IMR-90 (cell line): ENCODE measurements around the gene CSF1. TPM values are rescaled to one million over a fixed set of nuclear protein-coding genes. Genes with fewer than 3 reads are reported as not detected.

Source experiments
- ATAC-seq: fragments of 200-7000 bp; cut with Tn5 transposase; 2 replicates; pipeline ENCODE4 v1.9.1; 2020; ENCODE audit warnings: low read depth, mild to moderate bottlenecking, moderate library complexity
- BruUV-seq: library from RNA; stranded (reverse); fragments of 400-500 nt; replicated peaks from 2 replicates; lab custom pipeline; 2021; lab: Mats Ljungman, UMichigan
- CTCF ChIA-PET: fragments of 300-600 bp; formaldehyde crosslinking; extraction: SDS; loops from one replicate; lab custom pipeline; 2021; ENCODE audit warnings: antibody characterized with exemption; lab: Yijun Ruan, JAX
- POLR2A ChIA-PET: fragments of 300-600 bp; sonication (Branson Sonifier 250); formaldehyde crosslinking; loops from one replicate; lab custom pipeline; 2022; ENCODE audit warnings: antibody characterized with exemption; ENCODE audit not compliant: unreplicated experiment; lab: Charles Lee
- DNase-seq: peaks from one replicate; pipeline ENCODE4 v3.0.0; 2013
- H2AFZ ChIP-seq: replicated peaks from 2 replicates; pipeline ENCODE3; 2013; ENCODE audit warnings: low read length, mild to moderate bottlenecking; ENCODE audit not compliant: poor library complexity
- H2AK5ac ChIP-seq: 2 replicates; pipeline ENCODE4 v1.6.1; 2013; ENCODE audit warnings: low read depth, low read length, inconsistent platforms
- H2AK9ac ChIP-seq: replicated peaks from 2 replicates; pipeline ENCODE3; 2013; ENCODE audit warnings: mild to moderate bottlenecking, low read depth, low read length, moderate library complexity; ENCODE audit not compliant: poor library complexity
- H2BK120ac ChIP-seq: 2 replicates; pipeline ENCODE4 v1.6.1; 2013; ENCODE audit warnings: low read depth, low read length, inconsistent platforms
- H2BK15ac ChIP-seq: 3 replicates; pipeline ENCODE4 v1.6.1; 2013; ENCODE audit warnings: low read depth, low read length, inconsistent platforms
- H2BK20ac ChIP-seq: 2 replicates; pipeline ENCODE4 v1.6.1; 2013; ENCODE audit warnings: low read depth, mild to moderate bottlenecking, inconsistent platforms, low read length, moderate library complexity
- H2BK5ac ChIP-seq: 2 replicates; pipeline ENCODE4 v1.6.1; 2013; ENCODE audit warnings: mild to moderate bottlenecking, low read depth, low read length, inconsistent platforms; ENCODE audit not compliant: poor library complexity, severe bottlenecking
- H3K14ac ChIP-seq: replicated peaks from 2 replicates; pipeline ENCODE4 v1.6.1; 2013; ENCODE audit warnings: low read depth, low read length, inconsistent platforms
- H3K18ac ChIP-seq: 2 replicates; pipeline ENCODE4 v1.6.1; 2013; ENCODE audit warnings: low read depth, low read length, control low read depth
- H3K23ac ChIP-seq: 2 replicates; pipeline ENCODE4 v1.6.1; 2013; ENCODE audit warnings: low read depth, low read length, inconsistent platforms
- H3K27ac ChIP-seq: 2 replicates; pipeline ENCODE4 v1.5.1; 2013; ENCODE audit warnings: mild to moderate bottlenecking, control low read depth, low read length; ENCODE audit not compliant: insufficient read depth
- H3K27me3 ChIP-seq: 2 replicates; pipeline ENCODE4 v1.6.1; 2013; ENCODE audit warnings: low read length; ENCODE audit not compliant: control insufficient read depth, insufficient read depth
- H3K36me3 ChIP-seq: 2 replicates; pipeline ENCODE4 v1.6.1; 2013; ENCODE audit warnings: low read length, mixed read lengths; ENCODE audit not compliant: control insufficient read depth, insufficient read depth
- H3K4ac ChIP-seq: 2 replicates; pipeline ENCODE4 v1.6.1; 2013; ENCODE audit warnings: low read depth, low read length, inconsistent platforms
- H3K4me1 ChIP-seq: 2 replicates; pipeline ENCODE4 v1.6.1; 2013; ENCODE audit warnings: low read length, mixed read lengths; ENCODE audit not compliant: control insufficient read depth, insufficient read depth
- H3K4me2 ChIP-seq: 2 replicates; pipeline ENCODE4 v1.6.1; 2013; ENCODE audit warnings: low read depth, mild to moderate bottlenecking, control low read depth, low read length, moderate library complexity
- H3K4me3 ChIP-seq: 2 replicates; pipeline ENCODE4 v1.5.1; 2013; ENCODE audit warnings: low read depth, mild to moderate bottlenecking, control low read depth, low read length, moderate library complexity; ENCODE audit not compliant: insufficient read depth
- H3K56ac ChIP-seq: 2 replicates; pipeline ENCODE4 v1.6.1; 2013; ENCODE audit warnings: low read length, inconsistent platforms; ENCODE audit not compliant: insufficient read depth; ENCODE audit errors: extremely low read depth
- H3K79me1 ChIP-seq, 2 experiments: 2 replicates each; pipeline ENCODE4 v1.6.1; 2013; ENCODE audit warnings: low read length in 2 of 2, inconsistent platforms in 1 of 2, low read depth in 1 of 2
- H3K9ac ChIP-seq: 2 replicates; pipeline ENCODE4 v1.6.1; 2013; ENCODE audit warnings: low read depth, low read length, control low read depth
- H3K9me1 ChIP-seq: 2 replicates; pipeline ENCODE4 v1.6.1; 2013; ENCODE audit warnings: low read length, inconsistent platforms; ENCODE audit not compliant: insufficient read depth
- H3K9me3 ChIP-seq: 2 replicates; pipeline ENCODE4 v1.6.1; 2013; ENCODE audit warnings: low read length; ENCODE audit not compliant: control insufficient read depth, insufficient read depth
- H4K20me1 ChIP-seq: 2 replicates; pipeline ENCODE4 v1.6.1; 2013; ENCODE audit warnings: low read length, inconsistent platforms; ENCODE audit not compliant: insufficient read depth
- H4K5ac ChIP-seq: 2 replicates; pipeline ENCODE4 v1.6.1; 2013; ENCODE audit warnings: mild to moderate bottlenecking, low read depth, low read length, control low read depth
- H4K8ac ChIP-seq, 2 experiments: 2 replicates each; pipeline ENCODE4 v1.6.1; 2013; ENCODE audit warnings: low read depth in 2 of 2, low read length in 2 of 2, control low read depth in 1 of 2, inconsistent platforms in 1 of 2
- H4K91ac ChIP-seq: 2 replicates; pipeline ENCODE4 v1.6.1; 2013; ENCODE audit warnings: low read depth, low read length, inconsistent platforms; ENCODE audit not compliant: insufficient read depth
- CEBPB ChIP-seq: IDR thresholded peaks from 2 replicates; pipeline ENCODE4 v1.6.1; 2012; ENCODE audit warnings: low read depth, low read length, improper control_type of control experiment
- CHD1 ChIP-seq: IDR thresholded peaks from 2 replicates; pipeline ENCODE4 v1.6.1; 2012; ENCODE audit warnings: low read depth, low read length, improper control_type of control experiment
- FOS ChIP-seq: fragments of 150-350 bp; IDR thresholded peaks from 2 replicates; pipeline ENCODE4 v1.6.1; 2016; ENCODE audit warnings: low read depth, low read length
- MAFK ChIP-seq: IDR thresholded peaks from 2 replicates; pipeline ENCODE4 v1.6.1; 2012; ENCODE audit warnings: low read depth, low read length, improper control_type of control experiment
- MAZ ChIP-seq: IDR thresholded peaks from 2 replicates; pipeline ENCODE4 v1.6.1; 2012; ENCODE audit warnings: low read depth, mild to moderate bottlenecking, low read length, improper control_type of control experiment, moderate library complexity, borderline replicate concordance
- MXI1 ChIP-seq: IDR thresholded peaks from 2 replicates; pipeline ENCODE4 v1.6.1; 2012; ENCODE audit warnings: low read depth, mild to moderate bottlenecking, low read length, moderate library complexity, borderline replicate concordance
- POLR2A ChIP-seq: IDR thresholded peaks from 2 replicates; pipeline ENCODE4 v1.6.1; 2012; ENCODE audit warnings: mild to moderate bottlenecking, low read depth, low read length
- RAD21 ChIP-seq: IDR thresholded peaks from 2 replicates; pipeline ENCODE4 v1.6.1; 2012; ENCODE audit warnings: low read length, improper control_type of control experiment
- RCOR1 ChIP-seq: IDR thresholded peaks from 2 replicates; pipeline ENCODE4 v1.6.1; 2012; ENCODE audit warnings: mild to moderate bottlenecking, low read length, improper control_type of control experiment; ENCODE audit not compliant: insufficient replicate concordance
- SMC3 ChIP-seq: fragments of 150-350 bp; IDR thresholded peaks from 2 replicates; pipeline ENCODE4 v1.6.1; 2016; ENCODE audit warnings: low read depth, mild to moderate bottlenecking, antibody characterized with exemption, low read length, moderate library complexity
- WGBS, 2 experiments: methylation state at CpG; one replicate each; pipeline versions ENCODE4 v1.1.5 to v1.1.7; 2013; ENCODE audit warnings: missing lambda C conversion rate in 2 of 2; ENCODE audit not compliant: insufficient read length in 1 of 2; ENCODE audit errors: extremely low coverage in 2 of 2; 5-methylcytosine and 5-hydroxymethylcytosine counted together
- dilution Hi-C: fragments of 300-500 bp; cut with HindIII; formaldehyde crosslinking; loops from one replicate; pipeline ENCODE4 v1.14.3; 2018; ENCODE audit warnings: low sequenced_read_pairs; ENCODE audit not compliant: unreplicated experiment
- in situ Hi-C: fragments of 300-500 bp; cut with MboI; formaldehyde crosslinking; loops from 3 replicates; pipeline ENCODE4 v1.14.3; 2019; ENCODE audit warnings: low sequenced_read_pairs, inconsistent platforms, mixed read lengths
- intact Hi-C: fragments of 100-400 bp; cut with micrococcal nuclease; formaldehyde crosslinking; loops from 2 replicates; pipeline ENCODE4 v1.10.0; 2022
- polyA plus RNA-seq, 3 experiments: library from polyadenylated mRNA; depleted of rRNA; stranded (reverse); fragments of >200 nt; gene quantifications; 2 replicates each; pipeline ENCODE4 v1.2.3, GENCODE V29; 2012; ENCODE audit warnings: low replicate concordance in 1 of 3
- total RNA-seq: library from RNA; depleted of rRNA; stranded (reverse); fragments of >200 nt; gene quantifications from 2 replicates; pipeline ENCODE4 v1.2.3, GENCODE V29; 2012
- TF ChIP-seq, protein P1 (sequence below): conservative IDR thresholded peaks from 2 replicates; pipeline ENCODE4 v1.5.1; 2012; ENCODE audit warnings: mild to moderate bottlenecking, low read depth, low read length, improper control_type of control experiment
- TF ChIP-seq, protein P2 (sequence below): fragments of 150-350 bp; IDR thresholded peaks from 2 replicates; pipeline ENCODE4 v1.6.1; 2016; ENCODE audit warnings: low read depth, mild to moderate bottlenecking, low read length, moderate library complexity, borderline replicate concordance
- TF ChIP-seq, protein P3 (sequence below): fragments of 150-350 bp; IDR thresholded peaks from 2 replicates; pipeline ENCODE4 v1.6.1; 2017; ENCODE audit warnings: mild to moderate bottlenecking, antibody characterized with exemption, low read length, low read depth

The CSF1 gene
- total and polyA plus RNA-seq, 2 of the 4 experiments (the other 2 are of a cell fraction) = 14.3 to 22.0 TPM

DNA sequence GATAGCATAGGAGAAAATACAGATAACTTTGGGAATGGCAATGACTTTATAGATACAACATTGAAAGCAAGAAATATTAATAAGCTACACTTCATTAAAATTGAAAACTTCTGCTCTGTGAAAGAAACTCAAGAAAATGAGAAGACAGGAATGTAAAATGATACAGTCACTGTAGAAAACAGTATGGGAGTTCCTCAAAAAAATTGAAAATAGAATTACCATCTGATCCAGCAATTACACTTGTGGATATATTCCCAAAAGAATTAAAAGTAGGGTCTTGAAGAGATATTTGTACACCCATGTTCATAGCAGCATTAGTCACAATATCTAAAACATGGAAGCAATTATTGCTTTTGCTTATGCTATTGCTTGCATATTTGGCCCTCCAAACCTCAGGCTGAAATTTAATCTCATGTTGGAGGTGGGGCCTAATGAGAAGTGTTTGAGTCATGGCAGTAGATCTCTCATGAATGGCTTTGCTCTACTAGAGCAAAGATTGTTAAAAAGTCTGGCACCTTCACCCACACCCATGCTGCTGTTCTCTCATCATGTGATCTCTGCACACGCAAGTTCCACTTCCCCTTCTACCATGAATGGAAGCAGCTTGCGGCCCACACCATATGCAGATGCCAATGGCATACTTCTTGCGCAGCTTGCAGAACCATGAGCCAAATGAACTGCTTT, 58.6 kb downstream of the CSF1 start (continued):
- TF ChIP-seq MXI1 = no peak
- TF ChIP-seq POLR2A = no peak

DNA sequence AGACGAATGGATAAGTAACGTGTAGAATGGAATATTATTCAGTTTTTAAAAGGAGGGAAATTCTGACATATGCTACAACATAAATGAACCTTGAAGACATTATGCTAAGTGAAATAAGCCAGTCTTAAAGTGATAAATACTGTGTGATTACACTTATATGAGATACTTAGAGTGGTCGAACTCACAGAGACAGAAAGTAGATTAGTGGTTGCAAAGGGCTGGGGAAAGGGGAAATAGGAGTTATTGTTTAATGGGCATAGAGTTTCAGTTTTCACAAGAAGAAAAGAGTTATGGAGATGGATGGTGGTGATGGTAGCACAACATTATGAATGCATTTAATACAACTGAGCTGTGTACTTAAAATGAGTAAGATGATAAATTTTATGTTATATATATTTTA, 59.3 kb downstream of the CSF1 start:
- Histone ChIP-seq H3K4me1 (peaks cover 4% of the 10 kb centered on the region), H3K9me3 (0 out of 2 replicates have a peak, but pooled peaks cover 2% of the 10 kb centered on the region), H4K20me1 (no peaks in the 10 kb centered on the region), H3K9ac (no peak overlapping the region), H3K4ac (no peak overlapping the region), H2AFZ (no peak overlapping the region), H4K91ac (no peak overlapping the region), H3K79me1 (no peaks in the 10 kb centered on the region), H2BK20ac (no peak overlapping the region), H2BK120ac (no peak overlapping the region), H3K4me2 (no peak overlapping the region), H3K9me1 (peaks cover 6% of the 10 kb centered on the region; the same call in 1 of the 2 replicates), H3K56ac (no peak overlapping the region), H3K36me3 (no peaks in the 10 kb centered on the region), H3K27me3 (no peaks in the 10 kb centered on the region), H3K27ac (no peak overlapping the region), H4K8ac (no peak overlapping the region), H3K23ac (no peak overlapping the region), H2BK15ac (no peak overlapping the region), H3K18ac (no peak overlapping the region), H3K4me3 (no peak overlapping the region), H3K14ac (no peak overlapping the region), H2AK9ac (no peak overlapping the region), H4K5ac (no peak overlapping the region), H2AK5ac (no peak overlapping the region; the same call in 1 of the 2 replicates), H2BK5ac (no peak overlapping the region)
- no TSS peak for BruUV-seq
- intact Hi-C loops (no loop called here), in situ Hi-C loops (no loop called here), dilution Hi-C loops (no loop called here)
- DNase-seq (no peak), ATAC-seq (no peak)
- ChIA-PET CTCF (interaction anchor here (0.7 kb wide), 2 partner anchors 15 to 189 kb away, joined by 3 read pairs; partner anchors contain the start of gene AHCYL1), POLR2A (no interaction called here)
- WGBS, 2 experiments = no CpG with 5 or more reads among the region's 3 CpGs
- TF ChIP-seq SMC3 (no peak), RCOR1 (no peak), RAD21 (no peak), MXI1 (no peak), MAFK (no peak), FOS (no peak), CHD1 (no peak), CEBPB (no peak), MAZ (no peak), POLR2A (no peak)
- TF ChIP-seq, protein P1, sequence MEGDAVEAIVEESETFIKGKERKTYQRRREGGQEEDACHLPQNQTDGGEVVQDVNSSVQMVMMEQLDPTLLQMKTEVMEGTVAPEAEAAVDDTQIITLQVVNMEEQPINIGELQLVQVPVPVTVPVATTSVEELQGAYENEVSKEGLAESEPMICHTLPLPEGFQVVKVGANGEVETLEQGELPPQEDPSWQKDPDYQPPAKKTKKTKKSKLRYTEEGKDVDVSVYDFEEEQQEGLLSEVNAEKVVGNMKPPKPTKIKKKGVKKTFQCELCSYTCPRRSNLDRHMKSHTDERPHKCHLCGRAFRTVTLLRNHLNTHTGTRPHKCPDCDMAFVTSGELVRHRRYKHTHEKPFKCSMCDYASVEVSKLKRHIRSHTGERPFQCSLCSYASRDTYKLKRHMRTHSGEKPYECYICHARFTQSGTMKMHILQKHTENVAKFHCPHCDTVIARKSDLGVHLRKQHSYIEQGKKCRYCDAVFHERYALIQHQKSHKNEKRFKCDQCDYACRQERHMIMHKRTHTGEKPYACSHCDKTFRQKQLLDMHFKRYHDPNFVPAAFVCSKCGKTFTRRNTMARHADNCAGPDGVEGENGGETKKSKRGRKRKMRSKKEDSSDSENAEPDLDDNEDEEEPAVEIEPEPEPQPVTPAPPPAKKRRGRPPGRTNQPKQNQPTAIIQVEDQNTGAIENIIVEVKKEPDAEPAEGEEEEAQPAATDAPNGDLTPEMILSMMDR = no peak
- TF ChIP-seq, protein P2, sequence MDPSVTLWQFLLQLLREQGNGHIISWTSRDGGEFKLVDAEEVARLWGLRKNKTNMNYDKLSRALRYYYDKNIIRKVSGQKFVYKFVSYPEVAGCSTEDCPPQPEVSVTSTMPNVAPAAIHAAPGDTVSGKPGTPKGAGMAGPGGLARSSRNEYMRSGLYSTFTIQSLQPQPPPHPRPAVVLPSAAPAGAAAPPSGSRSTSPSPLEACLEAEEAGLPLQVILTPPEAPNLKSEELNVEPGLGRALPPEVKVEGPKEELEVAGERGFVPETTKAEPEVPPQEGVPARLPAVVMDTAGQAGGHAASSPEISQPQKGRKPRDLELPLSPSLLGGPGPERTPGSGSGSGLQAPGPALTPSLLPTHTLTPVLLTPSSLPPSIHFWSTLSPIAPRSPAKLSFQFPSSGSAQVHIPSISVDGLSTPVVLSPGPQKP = no peak
- TF ChIP-seq, protein P3, sequence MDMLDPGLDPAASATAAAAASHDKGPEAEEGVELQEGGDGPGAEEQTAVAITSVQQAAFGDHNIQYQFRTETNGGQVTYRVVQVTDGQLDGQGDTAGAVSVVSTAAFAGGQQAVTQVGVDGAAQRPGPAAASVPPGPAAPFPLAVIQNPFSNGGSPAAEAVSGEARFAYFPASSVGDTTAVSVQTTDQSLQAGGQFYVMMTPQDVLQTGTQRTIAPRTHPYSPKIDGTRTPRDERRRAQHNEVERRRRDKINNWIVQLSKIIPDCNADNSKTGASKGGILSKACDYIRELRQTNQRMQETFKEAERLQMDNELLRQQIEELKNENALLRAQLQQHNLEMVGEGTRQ = no peak
